Stimulated activated CD4-positive, alpha-beta T cell treated with anti-CD3 and anti-CD28 coated beads, Interleukin-1b, Interleukin-23, amount 100 ng/mL, for 24 hours (primary cell): ENCODE results near the gene FHOD1.
A peak's percentile ranks its signal among the peaks of the same experiment; 100 is the strongest.

Source experiments
- DNase-seq, 4 experiments: peaks; one replicate each; pipeline ENCODE4 v3.0.0-alpha.2; 2020; ENCODE audit warnings: low read depth in 4 of 4, low spot score in 1 of 4

Gene FHOD1

DNA sequence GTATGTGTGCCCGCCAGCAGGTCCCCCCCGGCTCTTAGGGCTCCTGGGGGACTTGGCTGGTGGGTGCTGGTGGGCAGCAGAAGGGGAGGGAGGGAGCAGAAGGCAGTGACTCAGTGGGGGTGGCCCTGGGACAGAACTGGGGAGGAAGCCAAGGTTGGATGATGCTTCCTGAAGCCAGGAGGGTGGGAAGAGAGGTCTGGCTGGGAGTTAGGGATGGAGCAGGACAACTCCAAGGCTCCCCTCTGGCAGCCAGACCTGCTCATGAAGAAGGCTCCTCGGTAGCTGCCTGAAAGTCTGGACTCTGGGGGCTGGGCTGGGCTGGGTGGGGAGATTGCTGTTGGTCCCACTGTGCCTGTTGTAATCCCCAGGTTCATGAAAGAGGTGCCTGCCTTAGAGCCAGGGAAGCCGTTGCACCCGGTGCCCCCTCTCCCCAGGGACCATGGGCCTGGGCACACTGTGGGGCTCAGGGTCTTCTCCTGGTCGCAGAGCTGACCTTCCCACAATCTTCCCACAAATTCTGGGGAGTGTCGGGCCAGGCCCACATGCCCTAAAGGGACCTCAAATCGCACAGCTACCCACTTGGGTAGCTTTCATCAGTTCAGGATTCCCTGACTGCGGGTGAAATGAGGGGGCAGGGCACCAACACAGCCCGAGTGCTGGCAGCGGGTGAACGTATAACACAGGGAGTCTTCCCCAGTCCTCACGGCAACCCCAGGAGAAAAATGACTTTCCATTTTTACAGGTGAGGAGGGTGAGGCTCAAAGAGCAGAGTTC, 30.9 kb upstream of the FHOD1 start:
- DNase-seq, result peak in 1 of 4 experiments; percentile 7

DNA sequence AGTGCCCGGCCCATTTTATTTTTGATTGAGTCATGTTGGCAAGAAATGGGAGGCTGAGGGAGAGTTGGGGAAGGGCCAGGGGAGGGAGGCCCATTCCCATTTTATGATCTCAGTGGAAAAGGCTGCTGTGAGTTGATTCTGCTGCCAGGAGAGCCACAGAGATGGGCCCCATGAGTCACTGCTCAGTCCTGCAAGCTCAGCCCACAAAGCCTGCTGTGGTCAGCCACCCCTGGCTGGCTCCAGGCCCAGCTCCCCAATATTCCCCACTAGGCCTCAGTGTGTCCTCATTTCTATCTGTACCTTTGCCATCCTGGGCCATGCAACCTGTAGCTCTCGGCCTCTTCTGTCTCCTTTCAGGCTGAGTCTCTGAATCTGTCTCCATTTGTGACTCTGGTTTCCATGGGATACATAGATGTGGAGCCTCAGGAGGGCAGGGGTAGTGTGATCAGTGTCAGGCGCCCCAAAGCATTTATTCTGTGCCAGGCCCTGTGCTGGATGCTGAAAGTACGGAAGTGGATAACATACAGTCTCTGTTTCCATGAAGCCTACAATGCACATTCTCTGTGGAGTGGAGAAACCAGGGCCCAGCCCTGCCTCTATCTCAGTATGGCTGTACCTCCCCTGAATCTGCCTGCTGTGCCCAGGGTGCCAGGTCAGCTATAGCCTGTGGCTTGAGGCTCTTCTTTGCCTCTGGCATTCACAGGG, 30.2 kb upstream of the FHOD1 start:
- no peak for DNase-seq

DNA sequence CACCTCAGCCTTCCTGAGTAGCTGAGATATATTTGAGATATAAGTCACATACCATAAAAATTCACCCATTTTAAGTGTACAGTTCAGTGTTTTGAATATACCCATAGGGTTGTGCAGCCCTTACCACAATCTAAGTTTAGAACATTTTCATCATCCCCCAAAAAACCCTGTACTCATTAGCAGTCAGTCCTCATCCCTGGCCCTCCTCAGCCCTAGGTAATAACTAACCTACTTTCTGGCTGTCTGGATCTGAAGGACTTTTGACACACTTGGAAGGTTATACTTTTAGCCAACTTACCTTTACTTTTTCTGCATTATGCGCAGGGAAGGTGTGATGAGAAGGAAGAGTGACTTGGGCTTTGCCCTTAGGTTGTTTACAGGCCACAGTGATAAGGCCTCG, 28.0 kb upstream of the FHOD1 start:
- DNase-seq, result no peak

DNA sequence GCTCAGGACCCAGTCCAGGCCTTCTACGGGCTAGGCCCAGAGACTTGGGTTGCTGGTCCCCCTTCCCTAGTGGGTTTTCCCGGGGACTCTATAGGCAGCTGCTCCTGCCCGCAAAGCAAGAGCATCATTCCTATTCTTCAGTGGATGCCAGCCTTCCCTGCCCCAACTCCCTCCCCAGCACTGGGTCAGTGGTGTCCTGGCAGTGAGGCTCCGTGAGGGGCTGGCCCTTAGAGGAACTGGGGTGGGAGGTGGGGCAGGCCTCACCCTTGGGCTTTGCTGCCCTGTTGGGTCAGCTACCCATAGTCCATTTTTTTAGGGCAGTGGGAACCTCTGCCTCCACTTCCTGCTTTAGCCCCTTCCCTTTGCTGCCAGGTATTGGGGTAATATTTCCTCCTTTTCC, 24.2 kb upstream of the FHOD1 start:
- DNase-seq, result no peak

GRCh38 chr16:67270931-67271338, 23.7 kb upstream of the FHOD1 start:
- no peak for DNase-seq

GRCh38 chr16:67269766-67270165, 22.5 kb upstream of the FHOD1 start:
- no peak for DNase-seq

GRCh38 chr16:67268136-67268579, 20.9 kb upstream of the FHOD1 start:
- DNase-seq, result no peak

- DNase-seq, result no peak
Measured at GRCh38 chr16:67265834-67266233, 18.6 kb upstream of the FHOD1 start.

- DNase-seq, result no peak
Measured at GRCh38 chr16:67264866-67265265, 17.6 kb upstream of the FHOD1 start.

GRCh38 chr16:67264277-67264676, 17.0 kb upstream of the FHOD1 start:
- no peak for DNase-seq

DNA sequence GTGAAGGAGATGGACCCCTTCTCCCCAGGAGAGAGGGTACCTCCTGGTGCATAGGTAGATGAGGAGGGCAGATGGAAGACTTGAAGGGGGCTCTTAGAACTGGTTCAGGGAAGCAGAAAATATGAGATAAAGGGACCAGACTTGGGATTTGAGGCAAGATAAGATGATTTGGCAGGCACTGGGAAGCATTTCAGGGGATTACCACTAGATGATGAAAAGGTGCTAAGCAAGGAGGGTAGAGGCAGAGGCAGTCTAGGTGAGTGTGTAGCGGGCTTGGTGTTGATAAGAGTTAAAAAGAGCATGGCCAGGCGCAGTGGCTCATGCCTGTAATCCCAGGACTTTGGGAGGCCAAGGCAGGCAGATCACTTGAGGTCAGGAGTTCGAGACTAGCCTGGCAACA, 15.9 kb upstream of the FHOD1 start:
- DNase-seq, result no peak

DNA sequence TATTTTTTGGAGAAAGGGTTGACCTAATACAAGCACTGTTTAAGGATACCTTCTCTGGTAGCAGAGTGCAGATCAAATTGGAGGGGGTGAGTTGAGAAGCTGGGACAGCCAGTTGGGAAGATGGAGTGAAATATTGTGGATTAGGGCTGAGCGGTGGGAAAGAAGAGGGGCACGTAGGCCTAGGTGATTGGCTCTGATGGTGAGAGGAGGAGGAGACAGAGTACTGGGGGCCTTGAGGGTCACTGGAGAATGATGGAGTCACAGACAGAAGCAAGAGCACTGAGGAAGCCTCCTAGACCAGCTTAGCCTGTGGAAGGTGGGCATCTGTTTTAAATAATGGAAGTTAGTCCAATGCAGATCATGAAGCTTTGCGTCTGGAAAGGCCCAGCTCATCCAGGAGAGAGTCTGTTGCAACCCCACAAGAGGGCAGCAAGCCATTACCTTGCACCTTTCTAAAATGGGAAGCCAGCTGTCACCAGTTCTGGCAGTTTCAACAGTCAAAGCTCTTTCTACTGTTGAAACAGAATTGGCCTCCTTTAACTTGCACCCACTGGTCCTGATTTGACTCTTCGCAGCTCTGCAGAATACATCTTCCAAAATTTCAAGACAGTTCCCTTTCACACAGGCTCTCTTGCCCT, 13.3 kb upstream of the FHOD1 start:
- DNase-seq, result no peak

- DNase-seq, result no peak
Measured at GRCh38 chr16:67259705-67260104, 12.4 kb upstream of the FHOD1 start.

GRCh38 chr16:67258161-67258835, 11.0 kb upstream of the FHOD1 start:
- DNase-seq, result no peak

GRCh38 chr16:67257486-67258160, 10.3 kb upstream of the FHOD1 start:
- no peak for DNase-seq

- DNase-seq, result no peak
Measured at GRCh38 chr16:67256701-67257230, 9.5 kb upstream of the FHOD1 start.

GRCh38 chr16:67255553-67256221, 8.4 kb upstream of the FHOD1 start:
- no peak for DNase-seq

- DNase-seq, result no peak
Measured at GRCh38 chr16:67254801-67255552, 7.7 kb upstream of the FHOD1 start.
